Measurements from ENCODE around the gene PPFIA2.

DNA sequence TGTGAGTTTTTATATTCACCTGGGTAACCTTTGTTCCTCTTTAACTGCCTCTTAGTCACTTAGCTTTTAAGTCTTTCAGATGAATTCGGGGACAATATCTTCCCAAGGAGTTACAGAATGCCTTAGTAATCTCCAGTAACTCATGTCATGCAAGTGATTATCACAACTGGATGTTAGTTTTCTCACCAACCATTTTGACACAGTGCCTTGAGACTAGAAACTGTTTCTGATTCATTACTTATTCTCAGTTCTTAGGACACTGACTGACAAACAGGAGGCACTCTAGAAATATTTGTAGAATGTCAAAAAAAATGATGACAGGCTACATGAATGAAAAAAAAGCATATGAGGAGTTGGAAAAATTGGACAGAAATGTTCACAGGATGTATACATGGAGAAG is 346.2 kb downstream of the PPFIA2 start:
- TF ChIP-seq, protein P1, sequence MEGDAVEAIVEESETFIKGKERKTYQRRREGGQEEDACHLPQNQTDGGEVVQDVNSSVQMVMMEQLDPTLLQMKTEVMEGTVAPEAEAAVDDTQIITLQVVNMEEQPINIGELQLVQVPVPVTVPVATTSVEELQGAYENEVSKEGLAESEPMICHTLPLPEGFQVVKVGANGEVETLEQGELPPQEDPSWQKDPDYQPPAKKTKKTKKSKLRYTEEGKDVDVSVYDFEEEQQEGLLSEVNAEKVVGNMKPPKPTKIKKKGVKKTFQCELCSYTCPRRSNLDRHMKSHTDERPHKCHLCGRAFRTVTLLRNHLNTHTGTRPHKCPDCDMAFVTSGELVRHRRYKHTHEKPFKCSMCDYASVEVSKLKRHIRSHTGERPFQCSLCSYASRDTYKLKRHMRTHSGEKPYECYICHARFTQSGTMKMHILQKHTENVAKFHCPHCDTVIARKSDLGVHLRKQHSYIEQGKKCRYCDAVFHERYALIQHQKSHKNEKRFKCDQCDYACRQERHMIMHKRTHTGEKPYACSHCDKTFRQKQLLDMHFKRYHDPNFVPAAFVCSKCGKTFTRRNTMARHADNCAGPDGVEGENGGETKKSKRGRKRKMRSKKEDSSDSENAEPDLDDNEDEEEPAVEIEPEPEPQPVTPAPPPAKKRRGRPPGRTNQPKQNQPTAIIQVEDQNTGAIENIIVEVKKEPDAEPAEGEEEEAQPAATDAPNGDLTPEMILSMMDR (IDR thresholded peaks at IDR 0.05): no peak
- no peak for TF ChIP-seq POLR2A (IDR thresholded peaks at IDR 0.05)

Data from lower leg skin (tissue), 3 donors.